GM12878 (cell line): ENCODE results near the gene SRPRB. TPM values are rescaled to one million over a fixed set of nuclear protein-coding genes. Genes with fewer than 3 reads are reported as not detected.

ENCODE experiments used
- ATAC-seq: fragments of 200-7000 bp; cut with Tn5 transposase; 3 replicates; pipeline ENCODE4 v1.9.1; 2020; ENCODE audit warnings: mild to moderate bottlenecking, moderate library complexity
- BruUV-seq: library from RNA; stranded (reverse); fragments of 400-500 nt; replicated peaks from 2 replicates; lab custom pipeline; 2021; lab: Mats Ljungman, UMichigan
- CTCF ChIA-PET: fragments of 300-600 bp; sonication (Branson Sonifier 250); formaldehyde crosslinking; extraction: SDS; loops from one replicate; lab custom pipeline; 2021; ENCODE audit warnings: inconsistent platforms; lab: Yijun Ruan, JAX
- POLR2A ChIA-PET: fragments of 350-600 bp; formaldehyde crosslinking; extraction: SDS; loops from one replicate; lab custom pipeline; 2021; ENCODE audit warnings: inconsistent platforms; lab: Charles Lee
- RAD21 ChIA-PET: fragments of 300-600 bp; sonication (Branson Sonifier 250); formaldehyde crosslinking; loops from one replicate; lab custom pipeline; 2023; ENCODE audit warnings: antibody characterized with exemption; ENCODE audit not compliant: unreplicated experiment; lab: Charles Lee
- SMC1A ChIA-PET: fragments of 300-600 bp; sonication (Branson Sonifier 250); formaldehyde crosslinking; loops from one replicate; lab custom pipeline; 2023; ENCODE audit not compliant: unreplicated experiment, uncharacterized antibody; lab: Charles Lee
- DNase-seq: peaks from one replicate; pipeline ENCODE4 v3.0.0-alpha.2; 2011; ENCODE audit warnings: low read depth, low spot score
- FAIRE-seq: peaks from 3 replicates; lab custom pipeline; 2011; peaks lifted over from hg19 to GRCh38; lab: Jason Lieb, UNC
- H2AFZ ChIP-seq: 2 replicates; pipeline ENCODE4 v1.6.0; 2011; ENCODE audit warnings: low read depth, low read length, control low read depth; ENCODE audit not compliant: control insufficient read depth
- H3K27ac ChIP-seq: 2 replicates; pipeline ENCODE4 v1.5.1; 2011; ENCODE audit warnings: control low read depth; ENCODE audit not compliant: control insufficient read depth, insufficient read depth
- H3K27me3 ChIP-seq, 2 experiments: replicated peaks in 1 of 2; 2 replicates each; pipeline versions ENCODE4 v1.6.0 to v1.6.1; 2011; ENCODE audit warnings: low read length in 1 of 2; ENCODE audit not compliant: control insufficient read depth in 2 of 2, insufficient read depth in 2 of 2
- H3K36me3 ChIP-seq, 2 experiments: 2 replicates each; pipeline ENCODE4 v1.5.1; 2011; ENCODE audit warnings: low read length in 1 of 2; ENCODE audit not compliant: control insufficient read depth in 2 of 2, insufficient read depth in 2 of 2
- H3K4me1 ChIP-seq: 2 replicates; pipeline ENCODE4 v1.6.1; 2011; ENCODE audit warnings: mild to moderate bottlenecking, low read length, moderate library complexity, mixed read lengths; ENCODE audit not compliant: control insufficient read depth, insufficient read depth
- H3K4me2 ChIP-seq: 2 replicates; pipeline ENCODE4 v1.6.0; 2011; ENCODE audit warnings: control low read depth; ENCODE audit not compliant: control insufficient read depth, insufficient read depth
- H3K4me3 ChIP-seq: fragments of 200-600 bp; sonication (generic); 2 replicates; pipeline ENCODE4 v1.5.1; 2016
- H3K79me2 ChIP-seq: 2 replicates; pipeline ENCODE4 v1.6.0; 2011; ENCODE audit warnings: low read length; ENCODE audit not compliant: control insufficient read depth, insufficient read depth
- H3K9ac ChIP-seq: 2 replicates; pipeline ENCODE4 v1.8.0; 2011; ENCODE audit warnings: low read length, control low read depth, mixed read lengths; ENCODE audit not compliant: control insufficient read depth, insufficient read depth
- H3K9me3 ChIP-seq: replicated peaks from 3 replicates; pipeline ENCODE4 v1.5.1; 2011; ENCODE audit warnings: mild to moderate bottlenecking, low read length; ENCODE audit not compliant: control insufficient read depth, insufficient read depth
- H4K20me1 ChIP-seq: 2 replicates; pipeline ENCODE4 v1.6.0; 2011; ENCODE audit not compliant: control insufficient read depth, insufficient read depth
- IRF5 ChIP-seq: fragments of 450-650 bp; IDR thresholded peaks from 2 replicates; pipeline ENCODE4 v1.6.1; 2017; ENCODE audit warnings: borderline replicate concordance
- KAT2A ChIP-seq: conservative IDR thresholded peaks from 2 replicates; pipeline ENCODE4 v1.6.1; 2011; ENCODE audit warnings: low read depth, low read length; ENCODE audit not compliant: control insufficient read depth
- MAX ChIP-seq: IDR thresholded peaks from 2 replicates; pipeline ENCODE4 v1.6.1; 2012; ENCODE audit warnings: low read depth, low read length, improper control_type of control experiment
- MEF2A ChIP-seq: IDR thresholded peaks from 2 replicates; pipeline ENCODE4 v1.6.1; 2011; ENCODE audit warnings: low read depth, mild to moderate bottlenecking, low read length, moderate library complexity; ENCODE audit not compliant: insufficient read depth
- NKRF ChIP-seq: fragments of 450-650 bp; conservative IDR thresholded peaks from 2 replicates; pipeline ENCODE4 v1.6.1; 2017; ENCODE audit warnings: mild to moderate bottlenecking, moderate library complexity
- PML ChIP-seq: IDR thresholded peaks from 2 replicates; pipeline ENCODE4 v1.6.1; 2012; ENCODE audit warnings: low read length, inconsistent platforms
- SMAD5 ChIP-seq: IDR thresholded peaks from 2 replicates; pipeline ENCODE4 v1.6.1; 2016; ENCODE audit warnings: antibody characterized with exemption, low read depth
- SREBF2 ChIP-seq: IDR thresholded peaks from 2 replicates; pipeline ENCODE4 v1.6.1; 2012; ENCODE audit warnings: mild to moderate bottlenecking, low read length
- TAF1 ChIP-seq: IDR thresholded peaks from 2 replicates; pipeline ENCODE4 v1.6.1; 2011; ENCODE audit warnings: mild to moderate bottlenecking, low read depth, low read length, borderline replicate concordance
- ZBTB40 ChIP-seq: fragments of 450-650 bp; IDR thresholded peaks from 2 replicates; pipeline ENCODE4 v1.6.1; 2016; ENCODE audit warnings: mild to moderate bottlenecking, moderate library complexity, borderline replicate concordance
- ZNF207 ChIP-seq: fragments of 450-650 bp; IDR thresholded peaks from 2 replicates; pipeline ENCODE4 v1.6.1; 2014; ENCODE audit warnings: antibody characterized with exemption, mild to moderate bottlenecking, borderline replicate concordance
- WGBS: methylation state at CpG from one replicate; pipeline ENCODE4 v1.1.6; 2016; ENCODE audit warnings: low lambda C conversion rate; ENCODE audit not compliant: insufficient replicate concordance, insufficient coverage; ENCODE audit errors: missing lambda C conversion rate; 5-methylcytosine and 5-hydroxymethylcytosine counted together
- in situ Hi-C: fragments of 300-500 bp; cut with MboI; formaldehyde crosslinking; loops from 9 replicates; pipeline ENCODE4 v1.14.3; 2018; ENCODE audit warnings: mixed read lengths
- intact Hi-C: fragments of 100-400 bp; cut with micrococcal nuclease; formaldehyde crosslinking; loops from one replicate; pipeline ENCODE4 v1.14.2; 2022; ENCODE audit not compliant: unreplicated experiment
- polyA plus RNA-seq, 11 experiments: library from polyadenylated mRNA; depleted of rRNA in 4 of 11; unstranded in 6 of 11; stranded (reverse) in 5 of 11; fragments of >200 nt; fragmentation: Nextera tagmentation in 4 of 11; fragmentation: Illumina TruSeq in 1 of 11; extraction: Ambion mirVana in 4 of 11; extraction: Trizol in 1 of 11; gene quantifications; 1 replicate in 1 of 11; 2 replicates in 10 of 11; pipeline versions ENCODE4 v1.2.1 to v1.2.3, GENCODE V29; 2011 to 2016; ENCODE audit warnings: inconsistent platforms in 2 of 11, missing spikeins in 2 of 11, low read depth in 1 of 11
- total RNA-seq, 4 experiments: library from RNA; depleted of rRNA in 3 of 4; stranded (reverse); fragments of >200 nt in 3 of 4; fragmentation: Illumina TruSeq in 1 of 4; extraction: Trizol in 1 of 4; gene quantifications; 2 replicates each; pipeline versions ENCODE4 v1.2.1 to v1.2.3, GENCODE V29; 2013 to 2021

Gene SRPRB
- total and polyA plus RNA-seq, 10 of the 15 experiments (the other 5 are each of a cell fraction or from before 2014, with no cell fraction given), result 30.6 to 107 (median 46.6) TPM

- ChIA-PET POLR2A (no interaction called here), SMC1A (no interaction called here), CTCF (no interaction called here), RAD21 (no interaction called here)
- no peak for TF ChIP-seq KAT2A
- TF ChIP-seq IRF5, result no peak
- no peak for TF ChIP-seq ZBTB40
- no peak for TF ChIP-seq SREBF2
- no peak for TF ChIP-seq PML
- TF ChIP-seq MAX, result no peak
- no peak for TF ChIP-seq ZNF207
- no peak for TF ChIP-seq TAF1
- no peak for TF ChIP-seq NKRF
- TF ChIP-seq MEF2A, result no peak
- TF ChIP-seq SMAD5, result no peak
- Histone ChIP-seq H4K20me1 (no peaks in the 10 kb centered on the region), H3K79me2 (no peaks in the 10 kb centered on the region), H3K27ac (no peak overlapping the region), H3K4me3 (no peak overlapping the region), H3K4me2 (no peak overlapping the region), H3K9me3 (no peaks in the 10 kb centered on the region), H2AFZ (no peak overlapping the region), H3K36me3 (no peaks in the 10 kb centered on the region; a peak in 1 of 4 replicates), H3K27me3 (peaks cover 3 to 4% of the 10 kb centered on the region in 2 experiments), H3K9ac (no peak overlapping the region), H3K4me1 (no peaks in the 10 kb centered on the region)
- no TSS peak for BruUV-seq
- intact Hi-C loops, result no loop called here
- in situ Hi-C loops, result no loop called here
- no peak for ATAC-seq
- WGBS, result 44% methylated on average over 9 of the region's 9 CpGs
- no peak for DNase-seq
- FAIRE-seq, result no peak
Measured at GRCh38 chr3:133840055-133840737, 34.6 kb downstream of the SRPRB start.
